NCI-H2196 treated with DMSO at 0.1 percent for 48 hours (cell line): ENCODE results near the gene ERP27.

ENCODE experiments used
- DNase-seq: peaks from one replicate; lab custom pipeline; 2025; ENCODE audit not compliant: unreplicated experiment; lab: John Stamatoyannopoulos, UW

The ERP27 gene

GRCh38 chr12:14871886-14872285 lies 66.5 kb downstream of the ERP27 start:
- DNase-seq = no peak

DNA sequence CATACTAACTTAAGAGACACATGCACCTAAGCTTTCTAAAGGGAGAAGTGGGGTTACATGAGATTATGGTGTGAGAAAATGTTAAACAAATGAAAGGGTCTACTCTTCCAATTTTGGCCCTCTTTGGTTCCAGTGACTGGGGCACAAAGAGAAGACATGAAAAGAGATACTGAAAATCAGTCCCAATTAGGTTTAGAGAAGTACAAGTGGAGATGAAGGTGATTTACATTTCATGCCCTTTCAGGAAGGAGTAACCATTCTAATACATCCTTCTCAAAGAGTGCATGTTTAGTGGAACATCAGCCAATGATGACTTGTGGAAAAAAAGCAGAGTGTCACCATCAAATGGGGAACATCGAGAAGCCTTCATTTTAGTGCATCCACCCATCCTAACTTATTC lies 67.1 kb downstream of the ERP27 start:
- no peak for DNase-seq

DNA sequence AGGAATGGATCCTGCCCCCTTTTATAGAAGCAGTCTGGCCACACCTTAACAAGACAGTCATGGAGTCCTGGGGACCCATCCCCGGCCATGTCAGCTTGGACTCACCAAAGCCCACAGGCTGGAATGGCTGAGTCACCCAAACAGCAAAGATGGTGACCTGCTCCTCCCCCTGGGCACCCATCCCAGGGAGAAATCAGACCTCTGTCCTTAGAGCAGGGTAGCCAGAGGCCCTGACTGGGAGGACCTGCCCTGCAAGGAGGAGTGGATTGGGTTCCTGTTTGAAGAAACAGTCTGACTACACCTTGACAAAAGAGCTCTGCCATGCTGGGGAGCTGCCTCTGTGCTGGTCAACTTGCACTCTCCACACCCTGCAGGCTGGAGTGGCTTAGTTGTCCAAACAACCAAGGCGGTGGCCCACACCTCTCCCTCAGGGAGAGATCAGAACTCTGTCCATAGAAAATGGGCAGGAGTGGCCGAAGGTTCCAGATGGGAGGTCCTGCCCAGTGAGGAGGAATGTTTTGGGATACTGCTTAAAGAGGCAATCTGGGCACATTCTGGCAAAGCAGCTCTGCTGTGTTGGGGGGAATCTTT lies 69.3 kb downstream of the ERP27 start:
- DNase-seq = no peak
